Astrocyte (in vitro differentiated cells and primary cell): ENCODE measurements around the gene PROKR1. TPM values are rescaled to one million over a fixed set of nuclear protein-coding genes. Genes with fewer than 3 reads are reported as not detected.
"Not testable (repeated sequence)": the region's sequence is repeated elsewhere in the genome, so short reads cannot be mapped to it uniquely, and the experiment has no call there.

Experiments
- DNase-seq: peaks from one replicate; pipeline ENCODE4 v3.0.0-alpha.2; 2010; ENCODE audit warnings: low read depth
- FAIRE-seq: peaks from 2 replicates; lab custom pipeline; 2011; peaks lifted over from hg19 to GRCh38; lab: Jason Lieb, UNC
- H2AFZ ChIP-seq: 2 replicates; pipeline ENCODE4 v1.6.0; 2012; ENCODE audit warnings: low read depth, low read length, inconsistent platforms
- H3K27ac ChIP-seq: 2 replicates; pipeline ENCODE4 v1.5.1; 2011; ENCODE audit warnings: low read depth, low read length, inconsistent platforms
- H3K27me3 ChIP-seq: 2 replicates; pipeline ENCODE4 v1.6.0; 2011; ENCODE audit warnings: low read length, inconsistent platforms; ENCODE audit not compliant: insufficient read depth
- H3K36me3 ChIP-seq: 2 replicates; pipeline ENCODE4 v1.5.1; 2011; ENCODE audit warnings: low read length, inconsistent platforms; ENCODE audit not compliant: insufficient read depth
- H3K4me1 ChIP-seq: 2 replicates; pipeline ENCODE4 v1.5.1; 2011; ENCODE audit warnings: low read length, inconsistent platforms; ENCODE audit not compliant: insufficient read depth
- H3K4me2 ChIP-seq: 2 replicates; pipeline ENCODE4 v1.6.0; 2012; ENCODE audit warnings: low read length, inconsistent platforms
- H3K4me3 ChIP-seq: 2 replicates; pipeline ENCODE4 v1.5.1; 2011; ENCODE audit warnings: low read depth, mild to moderate bottlenecking, low read length, inconsistent platforms; ENCODE audit not compliant: insufficient read depth
- H3K79me2 ChIP-seq: 2 replicates; pipeline ENCODE4 v1.6.0; 2012; ENCODE audit warnings: mild to moderate bottlenecking, low read length, inconsistent platforms; ENCODE audit not compliant: insufficient read depth
- H3K9ac ChIP-seq: 2 replicates; pipeline ENCODE4 v1.6.0; 2012; ENCODE audit warnings: mild to moderate bottlenecking, low read length, inconsistent platforms
- H3K9me3 ChIP-seq: 2 replicates; pipeline ENCODE4 v1.5.1; 2012; ENCODE audit warnings: low read depth, mild to moderate bottlenecking, low read length, inconsistent platforms; ENCODE audit not compliant: insufficient read depth
- H4K20me1 ChIP-seq: 2 replicates; pipeline ENCODE4 v1.6.0; 2012; ENCODE audit warnings: low read length, inconsistent platforms; ENCODE audit not compliant: insufficient read depth
- H3K27ac Mint-ChIP-seq: one replicate; pipeline ENCODE4 v1.8.0; 2021; ENCODE audit warnings: mild to moderate bottlenecking, mixed read lengths; ENCODE audit not compliant: unreplicated experiment
- H3K27me3 Mint-ChIP-seq: one replicate; pipeline ENCODE4 v1.8.0; 2021; ENCODE audit warnings: low read depth, mixed read lengths; ENCODE audit not compliant: unreplicated experiment
- H3K36me3 Mint-ChIP-seq: one replicate; pipeline ENCODE4 v1.8.0; 2021; ENCODE audit warnings: low read depth, mixed read lengths; ENCODE audit not compliant: unreplicated experiment
- H3K4me1 Mint-ChIP-seq: one replicate; pipeline ENCODE4 v1.8.0; 2021; ENCODE audit warnings: low read depth, mixed read lengths; ENCODE audit not compliant: unreplicated experiment
- H3K4me3 Mint-ChIP-seq: one replicate; pipeline ENCODE4 v1.8.0; 2021; ENCODE audit warnings: mild to moderate bottlenecking, moderate library complexity, mixed read lengths; ENCODE audit not compliant: unreplicated experiment
- H3K9me3 Mint-ChIP-seq: one replicate; pipeline ENCODE4 v1.8.0; 2021; ENCODE audit warnings: mild to moderate bottlenecking, mixed read lengths; ENCODE audit not compliant: unreplicated experiment
- EZH2 ChIP-seq: IDR thresholded peaks from 2 replicates; pipeline ENCODE4 v1.6.1; 2012; ENCODE audit warnings: mild to moderate bottlenecking, low read length, inconsistent platforms; ENCODE audit not compliant: insufficient read depth
- total RNA-seq: library from RNA; stranded (reverse); gene quantifications from 2 replicates; pipeline ENCODE4 v1.2.1, GENCODE V29; 2021
- TF ChIP-seq, protein P1 (sequence below): IDR thresholded peaks from 2 replicates; pipeline ENCODE4 v1.5.1; 2011; ENCODE audit warnings: low read depth, mild to moderate bottlenecking, inconsistent platforms, low read length, moderate library complexity; ENCODE audit not compliant: insufficient read depth

Gene PROKR1
- total RNA-seq, 1 donor from 2014 or later = 0.05 TPM

DNA sequence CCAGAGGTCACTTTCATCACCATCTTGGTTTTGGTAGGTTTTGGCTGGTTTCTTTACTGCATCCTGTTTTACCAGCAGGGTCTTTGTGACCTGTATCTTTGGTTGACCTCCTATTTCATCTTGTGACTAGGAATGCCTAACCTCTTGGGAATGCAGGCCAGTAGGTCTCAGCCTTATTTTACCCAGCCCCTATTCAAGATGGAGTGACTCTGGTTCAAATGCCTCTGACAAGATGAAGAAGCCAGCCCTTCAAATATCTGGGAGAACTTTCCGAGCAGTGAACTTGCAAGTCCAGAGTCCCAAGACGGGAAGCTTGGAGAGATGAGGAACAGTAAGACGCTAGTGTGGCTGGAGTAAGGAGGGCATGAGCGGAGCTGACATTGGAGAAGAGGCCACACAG, 28.6 kb downstream of the PROKR1 start:
- Histone ChIP-seq H3K9ac (no peak overlapping the region), H3K4me1 (no peaks in the 10 kb centered on the region), H2AFZ (no peak overlapping the region), H3K27me3 (no peaks in the 10 kb centered on the region), H3K4me2 (no peak overlapping the region), H4K20me1 (no peaks in the 10 kb centered on the region), H3K4me3 (no peak overlapping the region), H3K9me3 (no peaks in the 10 kb centered on the region), H3K27ac (no peak overlapping the region), H3K36me3 (no peaks in the 10 kb centered on the region), H3K79me2 (no peaks in the 10 kb centered on the region)
- Mint-ChIP-seq H3K4me1 (no peaks in the 10 kb centered on the region), H3K4me3 (no peak overlapping the region), H3K27me3 (peaks cover 8% of the 10 kb centered on the region), H3K9me3 (peaks cover 11% of the 10 kb centered on the region), H3K27ac (no peak overlapping the region), H3K36me3 (no peaks in the 10 kb centered on the region)
- FAIRE-seq (no peak), DNase-seq (no peak)
- no peak for TF ChIP-seq EZH2
- TF ChIP-seq, protein P1, sequence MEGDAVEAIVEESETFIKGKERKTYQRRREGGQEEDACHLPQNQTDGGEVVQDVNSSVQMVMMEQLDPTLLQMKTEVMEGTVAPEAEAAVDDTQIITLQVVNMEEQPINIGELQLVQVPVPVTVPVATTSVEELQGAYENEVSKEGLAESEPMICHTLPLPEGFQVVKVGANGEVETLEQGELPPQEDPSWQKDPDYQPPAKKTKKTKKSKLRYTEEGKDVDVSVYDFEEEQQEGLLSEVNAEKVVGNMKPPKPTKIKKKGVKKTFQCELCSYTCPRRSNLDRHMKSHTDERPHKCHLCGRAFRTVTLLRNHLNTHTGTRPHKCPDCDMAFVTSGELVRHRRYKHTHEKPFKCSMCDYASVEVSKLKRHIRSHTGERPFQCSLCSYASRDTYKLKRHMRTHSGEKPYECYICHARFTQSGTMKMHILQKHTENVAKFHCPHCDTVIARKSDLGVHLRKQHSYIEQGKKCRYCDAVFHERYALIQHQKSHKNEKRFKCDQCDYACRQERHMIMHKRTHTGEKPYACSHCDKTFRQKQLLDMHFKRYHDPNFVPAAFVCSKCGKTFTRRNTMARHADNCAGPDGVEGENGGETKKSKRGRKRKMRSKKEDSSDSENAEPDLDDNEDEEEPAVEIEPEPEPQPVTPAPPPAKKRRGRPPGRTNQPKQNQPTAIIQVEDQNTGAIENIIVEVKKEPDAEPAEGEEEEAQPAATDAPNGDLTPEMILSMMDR = no peak

DNA sequence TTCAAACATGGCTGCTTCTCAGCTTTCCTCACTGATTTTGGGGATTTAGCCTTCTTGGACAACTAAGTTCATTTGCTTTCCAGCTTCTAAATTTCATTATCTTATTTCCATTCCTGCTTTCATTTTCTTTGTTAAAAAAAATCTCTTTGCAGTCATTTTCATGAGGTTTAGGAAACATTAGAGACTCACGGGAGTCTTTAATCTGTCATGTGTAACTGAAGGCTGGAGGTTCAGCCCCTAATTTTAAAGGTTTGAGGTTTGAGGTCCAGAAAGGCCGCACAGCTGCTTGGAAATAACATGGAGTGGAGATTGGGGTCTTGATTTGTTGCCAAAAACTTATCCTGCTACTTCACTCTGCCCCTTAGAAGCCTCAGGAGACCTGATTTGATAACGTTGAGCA, 30.3 kb downstream of the PROKR1 start:
- Histone ChIP-seq H3K4me1 (no peaks in the 10 kb centered on the region), H3K79me2 (no peaks in the 10 kb centered on the region), H3K27me3 (no peaks in the 10 kb centered on the region), H3K36me3 (no peaks in the 10 kb centered on the region), H3K9ac (no peak overlapping the region), H4K20me1 (no peaks in the 10 kb centered on the region), H3K27ac (no peak overlapping the region), H2AFZ (no peak overlapping the region), H3K4me2 (no peak overlapping the region), H3K4me3 (no peak overlapping the region), H3K9me3 (no peaks in the 10 kb centered on the region)
- H3K27me3 Mint-ChIP-seq = peaks cover 8% of the 10 kb centered on the region
- no peak for DNase-seq
- no peak overlapping the region for H3K27ac Mint-ChIP-seq
- peaks cover 11% of the 10 kb centered on the region for H3K9me3 Mint-ChIP-seq
- H3K4me3 Mint-ChIP-seq = no peak overlapping the region
- TF ChIP-seq, protein P1 = no peak
- TF ChIP-seq EZH2 = no peak
- FAIRE-seq = no peak
- no peaks in the 10 kb centered on the region for H3K36me3 Mint-ChIP-seq
- H3K4me1 Mint-ChIP-seq = no peaks in the 10 kb centered on the region

DNA sequence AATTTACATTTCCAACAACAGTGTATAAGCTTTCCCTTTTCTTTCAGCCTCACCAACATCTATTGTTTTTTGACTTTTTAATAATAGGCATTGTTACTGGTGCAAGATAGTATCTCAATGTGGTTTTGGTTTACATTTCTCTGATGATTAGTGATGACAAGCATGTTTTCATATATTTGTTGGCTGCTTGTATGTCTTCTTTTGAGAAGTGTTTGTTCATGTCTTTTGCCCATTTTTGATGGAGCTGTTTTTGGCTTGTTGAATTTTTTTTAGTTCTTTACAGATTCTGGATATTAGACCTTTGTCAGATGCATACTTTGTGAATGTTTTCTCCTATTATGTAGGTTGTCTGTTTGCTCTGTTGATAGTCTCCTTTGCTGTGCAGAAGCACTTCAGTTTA, 32.1 kb downstream of the PROKR1 start:
- no peak for DNase-seq
- Mint-ChIP-seq H3K27me3 (peaks cover 6% of the 10 kb centered on the region), H3K4me3 (no peak overlapping the region), H3K36me3 (no peaks in the 10 kb centered on the region), H3K4me1 (no peaks in the 10 kb centered on the region), H3K27ac (no peak overlapping the region), H3K9me3 (peaks cover 12% of the 10 kb centered on the region)
- H3K27me3 ChIP-seq = no peaks in the 10 kb centered on the region
- H3K4me2 ChIP-seq = no peak overlapping the region
- H4K20me1 ChIP-seq = no peaks in the 10 kb centered on the region
- FAIRE-seq = no peak
- H2AFZ ChIP-seq = no peak overlapping the region
- H3K79me2 ChIP-seq = no peaks in the 10 kb centered on the region
- H3K9ac ChIP-seq = no peak overlapping the region
- no peaks in the 10 kb centered on the region for H3K4me1 ChIP-seq
- TF ChIP-seq EZH2 = no peak
- TF ChIP-seq, protein P1 = no peak
- H3K4me3 ChIP-seq = no peak overlapping the region
- no peaks in the 10 kb centered on the region for H3K9me3 ChIP-seq
- no peaks in the 10 kb centered on the region for H3K36me3 ChIP-seq
- no peak overlapping the region for H3K27ac ChIP-seq

DNA sequence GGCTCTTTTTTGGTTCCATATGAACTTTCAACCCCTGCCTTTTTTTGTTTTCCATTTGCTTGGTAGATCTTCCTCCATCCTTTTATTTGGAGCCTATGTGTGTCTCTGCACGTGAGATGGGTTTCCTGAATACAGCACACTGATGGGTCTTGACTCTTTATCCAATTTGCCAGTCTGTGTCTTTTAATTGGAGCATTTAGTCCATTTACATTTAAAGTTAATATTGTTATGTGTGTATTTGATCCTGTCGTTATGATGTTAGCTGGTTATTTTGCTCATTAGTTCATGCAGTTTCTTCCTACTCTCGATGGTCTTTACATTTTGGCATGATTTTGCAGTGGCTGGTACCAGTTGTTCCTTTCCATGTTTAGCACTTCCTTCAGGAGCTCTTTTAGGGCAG, 34.5 kb downstream of the PROKR1 start:
- DNase-seq, H3K4me1 Mint-ChIP-seq, H3K36me3 Mint-ChIP-seq, H3K4me3 ChIP-seq, H3K9ac ChIP-seq, H3K4me1 ChIP-seq, H3K79me2 ChIP-seq, FAIRE-seq, H3K4me2 ChIP-seq, H3K27me3 ChIP-seq, H3K36me3 ChIP-seq, H3K27ac Mint-ChIP-seq, H3K9me3 ChIP-seq, H3K9me3 Mint-ChIP-seq, H3K4me3 Mint-ChIP-seq, H2AFZ ChIP-seq, H3K27me3 Mint-ChIP-seq, H4K20me1 ChIP-seq, H3K27ac ChIP-seq: not testable (repeated sequence)
